ENCODE measurements around the gene RBM4B. TPM values are rescaled to one million over a fixed set of nuclear protein-coding genes. Genes with fewer than 3 reads are reported as not detected.
A peak's percentile ranks its signal among the peaks of the same experiment; 100 is the strongest.
"Not testable (repeated sequence)": the region's sequence is repeated elsewhere in the genome, so short reads cannot be mapped to it uniquely, and the experiment has no call there.

Gene RBM4B, protein sequence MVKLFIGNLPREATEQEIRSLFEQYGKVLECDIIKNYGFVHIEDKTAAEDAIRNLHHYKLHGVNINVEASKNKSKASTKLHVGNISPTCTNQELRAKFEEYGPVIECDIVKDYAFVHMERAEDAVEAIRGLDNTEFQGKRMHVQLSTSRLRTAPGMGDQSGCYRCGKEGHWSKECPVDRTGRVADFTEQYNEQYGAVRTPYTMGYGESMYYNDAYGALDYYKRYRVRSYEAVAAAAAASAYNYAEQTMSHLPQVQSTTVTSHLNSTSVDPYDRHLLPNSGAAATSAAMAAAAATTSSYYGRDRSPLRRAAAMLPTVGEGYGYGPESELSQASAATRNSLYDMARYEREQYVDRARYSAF
- polyA plus RNA-seq (2014; cell fraction: cytosol; rRNA removed), result 56.1 and 58.2 TPM in 2 replicates
- 101 and 117 TPM in 2 replicates for polyA plus RNA-seq (2014; cell fraction: nucleus; rRNA removed)

DNA sequence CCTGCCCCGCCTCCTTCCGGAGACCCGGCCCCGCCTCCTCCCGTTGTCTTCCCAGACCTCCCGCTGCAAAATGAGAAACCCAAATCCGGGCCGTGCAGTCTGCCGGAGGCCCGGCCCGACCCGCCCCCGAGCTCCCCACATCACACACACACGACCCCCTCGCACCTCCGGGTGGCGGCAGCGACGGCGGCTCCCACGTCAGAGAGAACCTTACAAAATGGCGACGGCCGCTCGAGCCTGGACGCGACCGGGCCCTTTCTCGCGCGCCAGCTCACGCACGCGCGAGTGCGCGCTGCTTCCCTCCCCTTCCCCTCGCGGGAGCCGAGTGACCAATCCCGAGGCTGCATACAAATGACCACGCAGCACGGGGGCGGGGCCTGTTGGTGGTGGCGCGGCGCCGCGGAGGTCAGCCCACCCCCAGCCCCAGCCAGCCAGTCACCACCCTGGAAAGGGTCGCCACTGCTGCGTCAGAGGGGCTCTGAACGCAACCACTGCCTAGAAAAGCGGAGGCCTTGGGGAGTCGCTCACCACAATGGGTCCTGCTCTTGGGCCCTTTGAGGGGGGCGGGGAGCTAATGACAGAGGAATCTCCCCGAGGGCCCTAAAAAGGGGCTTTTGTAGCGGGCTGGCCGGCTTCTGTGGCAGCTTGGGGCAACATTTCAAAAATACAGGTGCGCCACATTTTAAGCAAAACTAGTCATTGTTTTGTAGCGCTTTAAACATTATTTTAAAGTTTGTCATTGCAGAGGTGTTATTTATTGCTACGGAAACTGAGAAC lies at the start of gene RBM4B:
Gene RBM4B, minus strand, starts transcription at position 289 of the 777 bp plus-strand sequence. CDS start 808 bp downstream, outside the sequence.
- peak; percentile 97 for DNase-seq (ENCODE audit: low spot score)

DNA sequence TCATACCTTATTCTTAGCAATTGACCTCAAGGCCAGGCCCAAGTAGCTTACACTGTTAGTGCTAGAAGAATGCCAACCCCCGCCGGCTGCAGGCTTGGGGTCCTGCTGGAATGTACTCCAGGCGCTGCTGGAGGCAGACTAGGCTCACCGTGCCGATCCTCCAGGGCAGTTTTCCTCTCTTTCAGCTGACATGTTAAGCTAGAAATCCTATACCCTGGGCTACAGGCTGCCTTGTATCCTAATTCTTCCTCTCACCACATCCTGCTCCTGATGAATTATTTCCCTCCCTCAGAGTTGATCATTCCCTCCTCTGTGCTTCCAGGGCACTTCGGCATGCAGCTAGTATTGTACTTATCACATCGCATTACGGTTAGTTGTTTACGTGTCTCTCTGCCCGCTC lies 48.0 kb upstream of the RBM4B start:
- no peak for DNase-seq (ENCODE audit: low spot score)

DNA sequence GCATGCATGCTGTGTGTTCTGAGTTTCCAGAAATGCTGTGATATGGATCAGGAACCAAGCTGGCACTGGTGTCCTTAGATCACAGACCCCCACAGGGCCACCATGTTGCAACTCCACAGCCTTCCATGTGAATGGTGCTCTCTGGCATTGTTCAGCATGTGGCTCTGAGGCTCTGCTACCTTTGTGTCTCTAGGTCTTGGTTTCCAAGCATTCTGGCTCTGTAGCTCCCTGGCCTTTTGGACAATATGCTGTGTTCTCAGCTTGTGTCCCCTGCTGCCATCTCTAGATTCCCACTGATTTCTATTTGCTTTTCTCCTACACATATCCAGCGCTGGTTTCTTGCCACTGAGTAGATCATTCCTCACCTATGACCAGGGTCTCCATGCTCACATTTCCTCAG lies 47.4 kb upstream of the RBM4B start:
- no peak for DNase-seq (ENCODE audit: low spot score)

DNA sequence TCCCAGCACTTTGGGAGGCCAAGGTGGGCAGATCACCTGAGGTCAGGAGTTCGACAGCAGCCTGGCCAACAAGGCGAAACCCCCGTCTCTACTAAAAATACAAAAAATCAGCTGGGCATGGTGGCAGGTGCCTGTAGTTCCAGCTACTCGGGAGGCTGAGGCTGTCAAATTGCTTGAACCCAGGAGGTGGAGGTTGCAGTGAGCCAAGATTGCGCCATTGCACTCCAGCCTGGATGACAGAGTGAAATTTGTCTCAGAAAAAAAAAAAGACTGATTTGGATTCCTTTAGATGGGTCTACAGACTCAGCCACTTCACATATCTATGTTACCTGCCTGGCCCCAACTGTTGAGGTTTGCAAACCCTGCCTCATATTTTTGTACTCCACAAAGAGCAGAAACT lies 46.5 kb upstream of the RBM4B start:
- not testable (repeated sequence) for DNase-seq (ENCODE audit: low spot score)

DNA sequence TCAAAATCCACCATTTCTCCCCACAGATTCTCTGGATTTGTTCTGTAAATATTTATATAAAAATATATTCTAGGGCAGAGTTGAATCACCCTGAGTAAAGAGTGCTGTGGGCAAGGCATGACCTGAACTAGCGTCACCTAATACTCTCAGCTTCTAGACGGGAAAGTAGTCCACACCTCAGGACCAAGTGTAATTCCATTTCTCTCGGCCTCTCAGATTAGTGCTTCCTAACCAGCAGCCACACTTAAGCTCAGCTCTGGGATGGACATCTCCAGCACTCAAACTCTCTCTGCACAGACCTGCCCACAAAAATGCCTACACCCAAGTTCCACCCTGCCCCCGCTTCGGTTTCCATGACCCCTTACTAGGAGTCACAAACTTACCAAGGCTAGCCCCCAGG lies 46.0 kb upstream of the RBM4B start:
- DNase-seq (ENCODE audit: low spot score), result no peak

DNA sequence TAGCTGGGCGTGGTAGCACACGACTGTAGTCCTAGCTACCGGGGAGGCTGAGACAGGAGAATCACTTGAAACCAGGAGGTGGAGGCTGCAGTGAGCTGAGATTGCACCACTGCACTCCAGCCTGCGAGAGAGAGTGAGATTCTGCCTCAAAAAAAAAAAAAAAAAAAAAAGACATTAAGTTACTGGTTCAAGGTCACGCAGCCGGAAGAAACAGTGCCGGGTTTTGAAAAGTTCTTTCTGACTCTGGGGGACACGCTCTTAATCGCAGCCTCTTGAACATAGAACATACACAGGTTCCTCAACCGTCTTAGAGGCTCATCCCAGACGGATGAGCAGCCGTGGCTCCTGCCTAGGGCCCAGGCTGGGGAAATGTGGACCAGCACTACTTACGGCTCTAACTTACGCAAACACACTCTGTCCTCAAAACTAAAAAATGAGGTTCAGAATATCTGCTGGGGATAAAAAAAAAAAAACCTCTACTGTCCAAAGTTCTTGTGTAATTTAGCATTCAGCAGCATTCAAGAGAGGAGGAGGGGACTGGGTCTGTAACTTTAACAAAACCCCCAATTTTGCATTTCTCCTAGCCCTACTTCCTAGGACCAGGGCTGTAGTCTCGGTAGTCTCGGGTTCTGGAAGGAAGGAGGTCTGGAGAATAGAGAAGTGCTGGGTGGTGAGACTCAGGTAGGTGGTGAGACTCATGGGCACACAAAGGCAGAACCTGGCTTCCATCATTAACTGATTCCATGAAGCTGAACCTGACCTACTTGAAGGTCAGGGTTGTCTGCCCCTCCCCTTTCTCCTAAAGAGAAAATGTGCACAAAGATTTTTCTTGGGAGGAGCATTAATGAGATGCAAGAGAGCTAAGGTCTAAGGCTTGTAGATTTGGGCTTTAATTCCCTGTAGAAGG lies 45.3 kb upstream of the RBM4B start:
- DNase-seq (ENCODE audit: low spot score), result no peak

DNA sequence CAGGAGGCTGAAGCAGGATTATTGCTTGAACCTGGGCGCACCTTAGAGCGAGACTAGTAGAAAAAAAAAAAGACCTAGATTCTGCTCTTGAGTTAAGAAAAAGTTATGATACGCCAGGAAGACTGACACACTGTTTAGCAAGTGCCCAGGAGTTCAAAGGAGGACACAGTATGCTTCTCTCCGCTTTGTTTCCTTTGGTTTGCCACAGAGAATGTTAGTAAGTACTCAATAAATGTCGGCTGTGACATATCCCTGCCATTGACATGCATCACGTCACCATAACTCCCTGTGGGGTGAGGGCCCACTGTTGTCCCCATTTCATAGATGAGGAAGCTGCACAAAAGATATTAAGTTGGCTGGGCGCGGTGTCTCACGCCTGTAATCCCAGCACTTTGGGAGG lies 44.3 kb upstream of the RBM4B start:
- DNase-seq (ENCODE audit: low spot score), result no peak

DNA sequence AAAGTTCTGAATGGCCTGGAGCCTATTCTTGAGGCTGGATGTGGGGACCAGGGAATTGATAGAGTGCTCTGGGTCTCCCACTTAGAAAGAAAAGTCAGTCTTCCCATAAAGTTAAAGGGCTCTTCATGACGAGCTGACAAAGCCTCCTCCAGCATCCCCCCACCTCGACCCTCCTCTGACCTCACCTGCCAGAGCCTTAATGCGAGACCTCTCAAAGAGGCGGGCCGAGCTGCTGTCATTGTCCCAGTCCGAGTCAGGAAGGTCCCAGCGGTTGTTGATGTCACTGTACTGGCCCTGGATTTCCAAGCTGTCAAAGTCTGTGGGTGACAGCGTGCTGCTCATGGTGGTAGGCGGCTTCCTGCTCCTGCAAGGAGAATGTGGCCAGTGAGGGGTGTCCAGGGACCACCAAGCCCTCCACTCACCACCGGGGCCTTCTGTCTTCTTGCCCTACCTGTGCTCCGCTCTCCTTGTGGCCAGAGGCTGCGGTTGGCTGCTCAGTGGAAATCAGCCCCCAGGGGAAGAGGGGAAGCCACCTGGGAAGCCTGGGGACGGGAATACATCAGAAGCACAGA lies 43.3 kb upstream of the RBM4B start:
- DNase-seq (ENCODE audit: low spot score), result no peak

DNA sequence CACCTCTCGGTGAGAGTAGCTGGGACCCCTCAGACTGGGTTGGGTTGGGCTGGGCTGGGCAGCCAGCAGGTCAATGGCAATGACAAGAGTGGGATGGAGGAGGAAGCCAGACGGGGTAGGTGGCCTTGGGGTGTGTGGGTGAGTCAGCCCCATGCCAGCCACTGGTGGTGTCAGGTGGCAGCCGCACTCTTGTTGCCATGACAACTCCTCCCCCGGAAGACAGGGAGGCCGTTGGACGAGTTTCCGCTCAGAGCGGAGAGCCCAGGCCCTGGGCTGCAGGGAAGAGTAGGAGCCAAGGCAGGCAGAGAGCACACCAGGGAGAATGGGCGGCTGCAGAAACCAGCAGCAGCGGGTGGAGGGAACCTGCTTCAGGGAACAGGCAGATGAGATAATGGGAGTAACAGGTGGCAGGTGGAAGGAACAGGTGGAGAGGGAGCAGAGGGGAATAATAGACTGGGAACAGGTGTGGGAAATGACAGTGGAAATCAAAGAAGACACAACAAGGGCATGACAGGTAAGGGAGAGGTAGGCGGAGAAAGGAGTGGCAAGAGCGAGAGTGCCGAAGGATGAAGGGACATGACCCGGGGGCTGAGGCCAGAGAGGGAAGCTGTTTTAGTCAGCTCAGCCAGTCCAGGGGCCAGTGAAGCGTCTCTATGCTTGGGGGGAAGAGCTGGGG lies 42.7 kb upstream of the RBM4B start:
- DNase-seq (ENCODE audit: low spot score), result no peak

DNA sequence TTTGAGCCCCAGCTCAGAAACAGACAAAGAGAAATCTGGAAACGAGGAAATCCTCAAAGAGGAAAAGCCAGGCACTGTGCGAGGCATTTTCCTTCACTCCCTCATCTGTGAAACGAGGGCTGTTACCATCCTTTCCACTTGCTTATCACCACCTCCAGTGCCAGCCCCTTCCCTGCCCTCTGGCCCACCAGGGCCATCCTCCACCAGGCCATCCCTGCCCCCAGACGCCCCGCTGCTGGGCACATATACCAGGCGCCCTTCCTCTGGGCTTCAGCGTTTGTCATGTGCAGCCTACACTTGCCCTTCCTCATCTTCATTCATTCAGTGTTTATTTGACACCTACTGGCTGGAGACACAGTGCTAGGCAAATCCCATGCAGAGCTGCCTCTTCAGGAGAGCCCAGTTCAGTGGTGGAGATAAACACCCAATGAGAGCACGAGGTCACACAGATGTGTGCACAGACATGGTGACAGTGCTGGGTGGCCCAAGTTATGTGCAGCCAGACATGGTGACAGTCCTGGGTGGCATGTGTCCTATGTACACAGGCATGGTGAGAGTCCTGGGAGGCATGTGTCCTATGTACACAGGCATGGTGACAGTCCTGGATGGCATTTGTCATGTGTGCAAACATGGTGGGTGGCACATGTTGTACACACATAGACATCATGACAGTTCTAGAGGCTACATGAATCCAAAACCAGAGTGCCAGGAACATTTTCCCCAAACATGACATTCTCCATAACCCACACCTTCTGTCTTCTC lies 41.6 kb upstream of the RBM4B start:
- DNase-seq (ENCODE audit: low spot score), result no peak

DNA sequence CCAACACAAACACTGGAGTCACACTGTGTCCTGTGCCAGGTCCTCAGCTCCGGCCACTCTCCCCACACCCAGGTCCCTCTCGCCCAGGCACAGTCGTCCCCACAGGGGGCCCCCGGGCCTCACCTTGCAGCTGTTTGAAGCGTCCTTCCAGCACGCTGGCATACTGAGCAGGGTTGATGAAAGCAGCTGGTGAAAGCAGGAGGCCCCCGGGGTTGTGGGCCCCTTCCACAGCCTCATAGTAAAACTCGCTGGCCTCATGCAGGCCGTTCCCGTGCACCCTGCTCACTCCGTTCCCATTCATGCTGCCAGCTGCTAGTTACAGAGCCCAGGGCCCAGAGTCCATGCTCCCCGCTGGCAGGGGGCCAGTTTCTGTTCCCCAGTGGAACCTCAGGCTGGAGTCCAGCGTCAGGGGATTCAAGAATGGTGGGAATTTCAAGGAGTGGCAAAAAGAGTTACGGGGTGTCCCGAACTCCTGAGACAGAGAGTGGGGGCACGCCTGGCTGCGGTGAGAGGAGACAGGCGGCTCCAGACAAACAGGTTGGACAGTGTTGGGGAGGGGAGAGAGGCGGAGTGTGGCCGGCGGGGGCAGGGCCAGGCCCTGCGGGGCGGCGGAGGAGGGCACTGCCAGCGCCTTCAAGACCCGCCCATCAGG lies 40.8 kb upstream of the RBM4B start:
- no peak for DNase-seq (ENCODE audit: low spot score)

DNA sequence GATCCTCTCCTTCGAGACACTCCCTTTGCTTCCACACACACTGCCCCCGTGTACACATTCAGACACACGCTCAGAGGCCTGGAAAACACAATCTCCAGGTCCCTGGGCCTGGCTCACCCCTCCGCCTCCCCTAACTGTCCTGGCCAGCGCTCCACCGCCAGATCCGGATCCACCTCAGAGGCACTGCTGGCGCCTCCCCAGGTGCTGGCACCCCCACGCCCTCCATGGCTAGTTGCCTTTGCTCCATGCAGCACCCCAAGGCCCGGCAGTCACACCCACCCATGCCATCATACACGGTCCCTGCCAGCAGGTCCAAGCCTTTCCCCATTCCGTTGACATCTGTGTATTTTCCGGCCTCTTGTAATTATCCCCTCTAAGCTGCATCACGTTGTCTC lies 40.2 kb upstream of the RBM4B start:
- no peak for DNase-seq (ENCODE audit: low spot score)

DNA sequence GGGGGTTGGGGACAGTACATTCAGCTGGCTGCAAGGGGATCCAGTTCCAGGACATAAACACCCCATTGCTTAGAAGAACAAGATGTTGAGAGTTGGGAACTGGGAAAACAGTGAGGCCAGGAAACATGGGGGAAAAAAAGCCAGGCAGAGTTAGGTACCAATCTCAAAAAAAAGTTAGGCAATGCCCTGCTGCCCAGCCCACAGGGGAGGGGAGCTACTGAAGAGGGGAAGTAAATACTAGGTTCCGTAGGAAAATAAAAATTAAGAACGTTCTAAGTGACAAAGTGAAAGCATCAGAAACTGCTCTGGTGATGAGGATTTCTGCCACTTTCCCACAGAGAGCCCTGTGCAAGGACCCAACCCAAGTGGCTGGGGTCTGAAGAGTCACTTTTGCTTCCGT lies 39.3 kb upstream of the RBM4B start:
- DNase-seq (ENCODE audit: low spot score), result no peak

DNA sequence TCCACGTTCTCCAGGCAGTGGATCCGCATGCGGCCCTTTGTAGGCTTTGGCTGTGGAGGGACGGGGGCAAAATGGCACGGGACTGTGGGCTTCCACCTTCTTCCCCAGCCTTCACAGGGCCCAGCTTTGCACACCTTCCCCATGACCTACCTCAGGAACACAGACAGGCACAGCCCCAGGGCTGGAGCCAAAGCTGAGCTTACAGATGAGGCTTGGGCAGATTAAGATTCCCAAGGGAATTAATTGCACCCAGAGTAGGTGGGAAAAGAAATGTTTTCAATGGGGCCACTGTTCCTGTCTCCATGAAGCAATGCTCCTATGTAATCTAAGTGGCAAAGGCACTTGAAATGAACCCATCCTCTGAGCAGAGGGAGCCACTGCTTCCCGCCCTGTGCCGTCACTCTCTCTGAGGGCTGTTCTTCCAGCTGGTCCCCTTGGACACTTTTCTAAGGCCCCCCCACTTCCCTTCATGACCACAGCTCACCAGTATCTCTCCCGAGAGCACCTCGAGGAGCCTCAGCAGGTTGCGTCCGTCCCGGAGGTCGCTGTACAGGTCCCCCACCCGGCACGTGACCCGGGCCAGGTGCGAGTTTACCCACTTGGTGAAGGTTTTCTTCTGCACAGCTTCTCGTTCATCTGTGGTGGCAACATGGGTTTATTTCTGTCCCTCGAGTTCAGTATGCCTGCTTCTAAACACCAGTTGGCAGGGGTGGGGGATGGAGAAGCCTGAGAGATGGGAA lies 37.8 kb upstream of the RBM4B start:
- DNase-seq (ENCODE audit: low spot score), result no peak

DNA sequence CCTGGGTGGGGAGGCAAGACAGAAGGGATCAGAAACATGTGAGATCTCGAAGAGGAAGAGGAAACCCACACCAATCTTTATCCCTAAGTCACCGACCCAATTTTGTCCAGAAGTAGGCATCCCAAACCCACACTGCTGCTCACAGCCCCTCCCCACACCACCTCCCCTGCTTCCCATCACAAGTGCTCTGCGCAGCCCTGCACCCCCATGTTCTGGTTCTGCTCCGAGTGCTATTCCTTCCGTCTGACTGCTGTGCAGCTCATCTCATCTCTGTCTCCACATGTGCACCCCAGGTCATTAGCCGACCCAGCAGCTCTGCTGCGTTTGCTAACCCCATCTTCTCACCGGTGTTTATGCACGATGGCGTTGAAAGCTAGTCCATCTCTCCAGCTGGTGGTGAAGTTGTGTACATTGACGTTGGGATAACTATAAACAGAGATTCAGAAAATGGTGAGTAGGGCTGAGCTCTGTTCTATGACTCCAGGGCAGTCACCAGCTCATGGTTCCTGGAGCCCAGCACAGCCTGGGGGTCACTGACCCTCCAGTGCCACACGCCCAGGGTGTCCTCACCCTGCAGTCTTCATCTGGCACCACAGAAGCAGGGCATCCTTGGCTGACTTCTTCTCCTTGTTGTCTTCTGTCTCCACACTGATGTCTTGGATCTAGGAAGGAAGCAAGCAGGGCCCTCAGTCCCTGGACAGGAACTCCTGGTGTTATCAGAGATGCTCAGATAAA lies 36.2 kb upstream of the RBM4B start:
- no peak for DNase-seq (ENCODE audit: low spot score)

DNA sequence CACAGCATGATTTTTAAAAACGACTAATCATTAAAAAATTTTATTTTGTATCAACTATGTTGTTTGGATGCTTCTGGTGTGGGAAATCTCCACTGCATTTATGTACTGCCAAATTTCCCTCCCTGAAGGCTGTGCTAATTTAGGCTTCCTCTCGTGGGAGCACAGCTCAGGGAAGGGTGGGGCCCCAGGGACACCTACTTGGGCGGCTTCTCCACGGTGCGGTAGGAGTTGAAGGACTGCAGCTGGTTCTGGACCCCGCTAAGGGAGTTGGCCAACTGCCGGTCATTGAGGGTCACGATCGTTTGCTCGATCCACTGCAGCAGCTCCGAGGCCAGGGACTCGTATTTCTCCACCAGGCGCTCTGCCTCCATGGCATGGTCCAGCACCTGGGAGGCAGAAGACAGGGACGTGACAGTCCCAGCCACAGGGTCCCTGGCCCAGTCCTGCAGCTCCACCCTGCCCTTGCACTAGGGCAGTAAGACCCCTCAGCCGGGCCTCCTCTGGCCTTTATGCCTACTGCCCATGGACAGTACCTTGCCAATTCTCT lies 32.8 kb upstream of the RBM4B start:
- no peak for DNase-seq (ENCODE audit: low spot score)

DNA sequence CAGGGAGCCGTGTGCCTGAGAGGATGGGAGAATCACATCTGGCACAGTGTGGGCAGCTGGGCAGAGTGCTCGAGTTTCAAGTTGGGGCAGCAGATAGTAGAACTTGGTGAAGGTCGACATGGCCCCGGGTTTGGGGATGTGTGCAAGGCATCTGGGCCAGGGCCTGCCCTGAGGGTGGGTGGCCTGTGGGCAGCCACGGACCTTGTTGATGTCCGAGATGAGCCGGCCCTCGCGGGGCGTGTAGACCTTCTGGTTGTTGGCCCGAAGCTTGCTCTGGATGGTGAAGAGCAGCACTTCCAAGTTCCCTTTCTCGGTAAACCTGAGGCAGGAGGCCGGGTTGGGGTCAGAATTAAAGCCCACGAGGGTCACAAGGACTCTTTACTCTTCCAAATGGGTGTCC lies 31.0 kb upstream of the RBM4B start:
- DNase-seq (ENCODE audit: low spot score), result no peak

DNA sequence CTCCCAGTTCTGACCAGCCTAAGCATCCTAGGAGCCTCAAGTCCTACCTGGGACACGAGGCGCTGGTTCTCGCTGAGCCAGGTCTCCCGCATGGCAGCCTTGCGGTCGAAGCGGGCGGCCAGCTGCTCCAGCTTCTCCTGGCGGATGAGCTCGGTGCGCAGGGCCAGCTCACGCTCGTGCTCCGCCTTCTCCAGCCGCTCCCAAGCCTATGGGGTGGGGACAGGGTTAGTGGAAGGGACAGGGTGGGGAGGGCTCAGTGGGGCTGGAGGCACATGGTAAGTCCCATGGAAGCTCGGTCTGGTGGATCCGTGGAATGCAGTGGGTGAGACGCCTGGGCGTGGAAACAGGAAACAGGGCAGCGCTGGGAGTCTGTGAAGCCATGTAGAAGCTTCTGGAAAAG lies 30.4 kb upstream of the RBM4B start:
- no peak for DNase-seq (ENCODE audit: low spot score)
